Measurements from ENCODE around the gene GDPD4. TPM values are rescaled to one million over a fixed set of nuclear protein-coding genes. Genes with fewer than 3 reads are reported as not detected.

GDPD4 gene
- total RNA-seq, 1 donor from 2014 or later, result not detected

GRCh38 chr11:77193167-77193566 is 108.3 kb downstream of the GDPD4 start:
- Histone ChIP-seq H3K36me3 (no peaks in the 10 kb centered on the region), H3K4me1 (peaks cover under 1% of the 10 kb centered on the region), H3K27ac (no peak overlapping the region), H3K27me3 (no peaks in the 10 kb centered on the region), H3K9me3 (no peaks in the 10 kb centered on the region), H3K4me3 (no peak overlapping the region)
- ATAC-seq, result no peak
- DNase-seq, result no peak
- TF ChIP-seq, protein P1, sequence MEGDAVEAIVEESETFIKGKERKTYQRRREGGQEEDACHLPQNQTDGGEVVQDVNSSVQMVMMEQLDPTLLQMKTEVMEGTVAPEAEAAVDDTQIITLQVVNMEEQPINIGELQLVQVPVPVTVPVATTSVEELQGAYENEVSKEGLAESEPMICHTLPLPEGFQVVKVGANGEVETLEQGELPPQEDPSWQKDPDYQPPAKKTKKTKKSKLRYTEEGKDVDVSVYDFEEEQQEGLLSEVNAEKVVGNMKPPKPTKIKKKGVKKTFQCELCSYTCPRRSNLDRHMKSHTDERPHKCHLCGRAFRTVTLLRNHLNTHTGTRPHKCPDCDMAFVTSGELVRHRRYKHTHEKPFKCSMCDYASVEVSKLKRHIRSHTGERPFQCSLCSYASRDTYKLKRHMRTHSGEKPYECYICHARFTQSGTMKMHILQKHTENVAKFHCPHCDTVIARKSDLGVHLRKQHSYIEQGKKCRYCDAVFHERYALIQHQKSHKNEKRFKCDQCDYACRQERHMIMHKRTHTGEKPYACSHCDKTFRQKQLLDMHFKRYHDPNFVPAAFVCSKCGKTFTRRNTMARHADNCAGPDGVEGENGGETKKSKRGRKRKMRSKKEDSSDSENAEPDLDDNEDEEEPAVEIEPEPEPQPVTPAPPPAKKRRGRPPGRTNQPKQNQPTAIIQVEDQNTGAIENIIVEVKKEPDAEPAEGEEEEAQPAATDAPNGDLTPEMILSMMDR (IDR thresholded peaks at IDR 0.05), result no peak
- intact Hi-C loops (cut with DNase I), result loop anchor here (10.0 kb wide), 1 partner anchor 362 kb away; no protein-coding TSS in a partner anchor

GRCh38 chr11:77191823-77192495 is 109.5 kb downstream of the GDPD4 start:
- no peaks in the 10 kb centered on the region for H3K9me3 ChIP-seq
- ATAC-seq, result peak; percentile 83
- peaks cover 3% of the 10 kb centered on the region for H3K4me1 ChIP-seq
- no peak overlapping the region for H3K27ac ChIP-seq
- no peaks in the 10 kb centered on the region for H3K36me3 ChIP-seq
- no peaks in the 10 kb centered on the region for H3K27me3 ChIP-seq
- no peak overlapping the region for H3K4me3 ChIP-seq
- intact Hi-C loops (cut with DNase I), result loop anchor here (10.0 kb wide), 1 partner anchor 363 kb away; no protein-coding TSS in a partner anchor
- TF ChIP-seq, protein P1 (IDR thresholded peaks at IDR 0.05), result peak; percentile 52
- DNase-seq, result peak; percentile 86

GRCh38 chr11:77191429-77191822 is 110.1 kb downstream of the GDPD4 start:
- no peak overlapping the region for H3K4me3 ChIP-seq

DNA sequence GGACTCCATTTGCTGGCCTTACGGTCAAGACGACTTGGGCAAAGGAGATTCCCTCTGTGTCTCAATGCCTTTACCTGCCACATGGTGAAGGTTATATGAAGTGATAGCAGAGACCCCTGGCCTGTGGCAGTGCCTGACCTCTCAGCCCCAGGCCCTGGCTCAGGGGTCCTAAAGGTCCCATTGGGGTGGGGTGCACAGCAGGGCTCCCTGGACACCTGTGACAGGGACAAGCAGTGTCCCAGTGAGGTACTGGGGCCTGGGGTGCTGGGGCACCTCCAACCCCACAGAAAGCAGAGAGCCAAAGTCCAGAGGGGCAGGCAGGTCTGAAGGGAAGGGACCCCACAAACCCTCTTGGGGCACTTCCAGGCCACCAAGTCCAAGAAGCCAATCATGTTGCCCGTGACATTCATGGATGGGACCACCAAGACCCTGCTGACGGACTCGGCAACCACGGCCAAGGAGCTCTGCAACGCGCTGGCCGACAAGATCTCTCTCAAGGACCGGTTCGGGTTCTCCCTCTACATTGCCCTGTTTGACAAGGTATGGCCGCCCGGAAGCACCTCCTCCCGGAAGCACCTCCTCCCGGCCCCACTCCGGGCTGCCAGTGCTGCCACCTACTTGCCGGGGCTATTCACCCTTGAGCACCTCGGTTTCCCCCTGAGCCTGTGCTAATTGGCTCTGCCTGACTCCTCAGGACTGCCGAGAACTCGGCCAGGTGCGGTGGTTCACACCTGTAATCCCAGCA is 111.0 kb downstream of the GDPD4 start:
- DNase-seq (no peak), ATAC-seq (no peak)
- Histone ChIP-seq H3K36me3 (no peaks in the 10 kb centered on the region), H3K27me3 (no peaks in the 10 kb centered on the region), H3K9me3 (no peaks in the 10 kb centered on the region), H3K4me3 (no peak overlapping the region), H3K27ac (no peak overlapping the region), H3K4me1 (peaks cover 3% of the 10 kb centered on the region)
- TF ChIP-seq, protein P1 (IDR thresholded peaks at IDR 0.05), result no peak
- intact Hi-C loops (cut with DNase I), result loop anchor here (10.0 kb wide), 1 partner anchor 364 kb away; no protein-coding TSS in a partner anchor

More at GRCh38 chr11:77191429-77191822, 110.1 kb downstream of the GDPD4 start:
- ATAC-seq (peak; percentile 26), DNase-seq (no peak)
- Histone ChIP-seq H3K9me3 (no peaks in the 10 kb centered on the region), H3K27me3 (no peaks in the 10 kb centered on the region), H3K27ac (no peak overlapping the region), H3K4me1 (peaks cover 3% of the 10 kb centered on the region), H3K36me3 (no peaks in the 10 kb centered on the region)
- intact Hi-C loops (cut with DNase I), result loop anchor here (10.0 kb wide), 1 partner anchor 363 kb away; no protein-coding TSS in a partner anchor
- TF ChIP-seq, protein P1 (IDR thresholded peaks at IDR 0.05), result no peak

DNA sequence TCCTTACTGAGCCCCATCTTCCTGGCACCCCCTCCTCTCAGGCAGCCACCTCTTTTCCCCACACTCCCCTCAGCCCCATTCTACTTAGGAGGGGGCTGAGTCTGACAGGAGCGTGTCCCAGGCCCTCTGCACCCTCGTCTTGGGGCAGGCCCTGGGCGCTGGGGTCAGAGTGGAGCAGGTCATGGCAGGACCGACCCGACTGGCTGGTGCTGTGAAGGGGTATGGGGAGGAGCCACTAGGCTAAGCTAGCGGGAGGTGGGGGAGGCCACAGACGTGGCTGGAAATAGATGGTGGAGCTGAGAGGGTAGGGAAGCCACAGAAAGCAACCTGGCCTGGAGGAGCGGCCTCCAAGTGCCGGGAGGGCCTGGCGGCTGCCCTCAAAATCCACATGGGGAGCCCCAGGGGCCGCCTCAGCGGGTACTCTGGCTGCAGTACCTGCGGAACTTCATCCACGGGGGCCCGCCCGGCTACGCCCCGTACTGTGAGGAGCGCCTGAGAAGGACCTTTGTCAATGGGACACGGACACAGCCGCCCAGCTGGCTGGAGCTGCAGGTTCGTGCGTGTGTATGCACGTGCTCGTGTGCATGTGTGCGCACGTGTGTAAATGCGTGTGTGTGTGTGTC is 111.8 kb downstream of the GDPD4 start:
- TF ChIP-seq, protein P1 (IDR thresholded peaks at IDR 0.05), result no peak
- peaks cover 3% of the 10 kb centered on the region for H3K4me1 ChIP-seq
- no peak overlapping the region for H3K4me3 ChIP-seq
- ATAC-seq (no peak), DNase-seq (no peak)
- H3K27ac ChIP-seq, result no peak overlapping the region
- H3K9me3 ChIP-seq, result no peaks in the 10 kb centered on the region
- H3K36me3 ChIP-seq, result no peaks in the 10 kb centered on the region
- no peaks in the 10 kb centered on the region for H3K27me3 ChIP-seq
- intact Hi-C loops (cut with DNase I), result loop anchor here (10.0 kb wide), 1 partner anchor 365 kb away; no protein-coding TSS in a partner anchor

All from upper lobe of right lung (tissue), 1 donor.